Activated CD8-positive, alpha-beta memory T cell treated with anti-CD3 and anti-CD28 coated beads, Interleukin-2, amount 50 U/mL, for 1 hour (primary cell): Measurements from ENCODE around the gene KEAP1.

Experiments
- DNase-seq: peaks from one replicate; pipeline ENCODE4 v3.0.0-alpha.2; 2020; ENCODE audit errors: extremely low read depth

KEAP1 gene

GRCh38 chr19:10450191-10450852 lies 52.8 kb downstream of the KEAP1 start:
- no peak for DNase-seq

- no peak for DNase-seq
Observed at GRCh38 chr19:10449037-10449436, 54.1 kb downstream of the KEAP1 start.

- DNase-seq = no peak
Observed at GRCh38 chr19:10442698-10443097, 60.5 kb downstream of the KEAP1 start.

GRCh38 chr19:10439588-10439987 lies 63.6 kb downstream of the KEAP1 start:
- DNase-seq = no peak
